ENCODE data around the gene HES6. TPM values are rescaled to one million over a fixed set of nuclear protein-coding genes. Genes with fewer than 3 reads are reported as not detected.

Gene HES6
- polyA plus RNA-seq, 4 donors = 4.5 to 9.0 (median 4.7) TPM

GRCh38 chr2:238237431-238238135 lies 2.3 kb downstream of the HES6 start:
- no peak for DNase-seq (ENCODE audit: low read depth in 4 of 4, low spot score in 3 of 4)

DNA sequence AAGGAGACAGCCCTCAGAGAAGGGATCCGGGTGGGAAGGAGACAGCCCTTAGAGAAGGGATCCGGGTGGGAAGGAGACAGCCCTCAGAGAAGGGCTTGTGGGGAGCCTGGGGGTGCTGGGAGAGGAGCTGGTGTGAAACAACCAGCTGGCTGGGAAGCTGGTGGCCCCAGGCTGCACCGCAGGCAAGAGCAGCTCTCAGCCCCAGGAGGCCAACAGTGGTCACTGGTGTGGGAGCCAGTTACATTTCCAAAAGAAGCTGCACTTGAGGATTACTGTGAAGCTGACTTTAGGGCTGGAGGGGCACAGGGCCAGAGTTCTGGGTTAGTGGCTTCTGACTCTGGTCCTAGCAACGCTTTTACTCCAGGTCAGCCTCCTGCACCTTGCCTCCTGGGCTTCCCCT lies 3.3 kb downstream of the HES6 start:
- DNase-seq (ENCODE audit: low read depth in 4 of 4, low spot score in 3 of 4) = no peak

DNA sequence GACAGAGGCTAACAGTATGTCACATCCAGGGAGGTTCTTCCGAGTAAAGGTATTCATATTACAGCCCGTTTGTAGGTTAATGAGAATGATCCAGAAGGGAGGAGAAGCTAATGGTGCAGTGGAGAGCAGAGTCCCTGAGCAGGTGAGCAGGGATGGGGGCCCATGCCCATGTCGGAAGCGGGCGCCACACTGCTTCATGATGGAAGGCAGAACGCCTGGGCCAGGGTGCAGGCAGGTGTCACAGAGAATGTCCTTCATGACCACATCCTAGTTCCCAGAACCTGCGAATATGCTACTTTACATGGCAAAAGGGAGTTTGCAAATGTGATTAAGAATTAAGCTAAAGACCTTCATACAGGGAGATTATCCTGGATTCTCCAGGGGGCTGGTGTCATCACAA lies 4.0 kb downstream of the HES6 start:
- no peak for DNase-seq (ENCODE audit: low read depth in 4 of 4, low spot score in 3 of 4)

GRCh38 chr2:238235331-238235732 lies 4.5 kb downstream of the HES6 start:
- no peak for DNase-seq (ENCODE audit: low read depth in 4 of 4, low spot score in 3 of 4)

GRCh38 chr2:238233625-238234024 lies 6.2 kb downstream of the HES6 start:
- no peak for DNase-seq (ENCODE audit: low read depth in 4 of 4, low spot score in 3 of 4)

GRCh38 chr2:238231809-238232208 lies 8.0 kb downstream of the HES6 start:
- DNase-seq (ENCODE audit: low read depth in 4 of 4, low spot score in 3 of 4) = no peak

- no peak for DNase-seq (ENCODE audit: low read depth in 4 of 4, low spot score in 3 of 4)
Measured at GRCh38 chr2:238231251-238231793, 8.5 kb downstream of the HES6 start.

DNA sequence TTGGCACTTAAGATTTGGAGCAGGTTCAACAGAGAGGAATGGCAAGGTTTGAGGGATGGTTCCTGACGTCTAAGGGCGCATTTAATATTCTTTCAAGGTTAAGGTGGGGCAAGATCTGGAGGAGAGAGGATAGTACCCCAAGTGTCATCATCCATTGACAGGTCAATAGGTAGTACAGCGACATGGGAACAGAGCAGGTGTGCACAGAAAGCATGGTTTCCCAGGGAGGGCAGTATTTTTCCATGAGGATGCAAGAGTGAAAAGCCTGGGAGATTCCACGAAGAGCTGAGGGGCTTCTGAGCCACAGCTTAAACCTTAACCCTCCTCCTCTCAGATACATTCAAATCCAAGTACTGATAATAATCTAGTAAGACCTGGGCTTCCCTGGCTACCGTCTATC lies 9.1 kb downstream of the HES6 start:
- DNase-seq (ENCODE audit: low read depth in 4 of 4, low spot score in 3 of 4) = no peak

DNA sequence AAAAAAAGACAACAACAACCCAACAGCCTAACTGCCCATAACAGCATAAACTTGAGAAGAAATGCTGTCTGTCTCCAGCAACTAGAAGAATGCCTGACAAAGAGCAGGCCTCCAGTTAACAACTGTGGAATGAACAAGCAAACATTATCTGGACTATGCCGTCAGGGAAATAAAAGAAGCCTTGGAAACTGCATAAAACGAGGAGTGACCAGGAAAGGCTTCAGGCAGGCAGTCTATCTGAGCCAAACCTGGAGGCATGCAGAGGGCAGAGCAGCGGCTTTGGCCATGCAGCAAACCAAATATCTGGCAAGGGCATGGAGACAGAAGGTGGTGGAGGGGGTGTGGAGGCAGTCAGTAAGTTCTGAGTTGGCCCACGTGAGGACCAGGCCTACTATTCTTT lies 11.1 kb downstream of the HES6 start:
- no peak for DNase-seq (ENCODE audit: low read depth in 4 of 4, low spot score in 3 of 4)

GRCh38 chr2:238227587-238228032 lies 12.2 kb downstream of the HES6 start:
- no peak for DNase-seq (ENCODE audit: low read depth in 4 of 4, low spot score in 3 of 4)

DNA sequence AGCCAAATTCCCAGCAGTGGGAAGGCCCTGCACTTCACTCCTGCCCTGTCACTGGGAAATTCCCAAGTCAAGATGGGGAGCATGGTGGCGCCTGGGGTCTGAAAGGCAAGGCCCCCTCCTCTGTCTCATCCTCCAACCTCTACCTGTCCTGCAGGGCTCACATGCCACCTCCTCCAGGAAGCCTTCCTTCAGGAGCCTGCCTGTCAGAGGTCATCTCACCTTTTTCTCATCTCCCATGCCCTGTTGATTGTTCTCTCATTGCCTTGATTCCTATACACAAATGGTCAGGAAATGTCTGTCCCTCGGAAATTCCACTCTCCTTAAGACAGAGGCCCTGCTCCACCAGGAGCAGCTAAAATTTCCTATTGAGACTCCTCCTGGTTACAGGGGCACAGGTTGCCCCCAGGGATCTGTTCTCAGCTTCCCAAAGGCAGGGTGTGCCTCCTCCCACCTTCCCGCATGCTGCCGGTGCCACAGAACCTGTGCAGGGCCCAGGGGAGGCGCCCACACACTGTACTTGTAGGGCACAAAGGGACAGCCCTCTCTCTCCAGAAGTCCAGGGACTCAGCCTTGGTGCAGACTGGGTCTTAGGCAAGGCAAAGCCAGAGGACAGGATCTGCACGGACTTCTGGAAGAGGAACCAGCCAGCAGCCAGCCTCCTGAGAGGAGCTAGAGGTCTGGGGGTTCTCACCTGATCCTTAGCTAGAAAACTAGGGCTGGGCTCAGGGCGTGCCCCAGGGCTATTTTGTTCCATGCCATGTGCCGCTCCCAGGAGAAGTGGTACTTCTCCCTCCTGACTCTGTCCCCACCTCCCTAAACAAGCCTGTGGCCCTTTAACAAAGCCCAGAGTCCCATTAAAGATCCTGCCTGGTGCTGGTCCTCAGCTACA lies 12.9 kb downstream of the HES6 start:
- no peak for DNase-seq (ENCODE audit: low read depth in 4 of 4, low spot score in 3 of 4)

GRCh38 chr2:238225911-238226697 lies 13.7 kb downstream of the HES6 start:
- DNase-seq (ENCODE audit: low read depth in 4 of 4, low spot score in 3 of 4) = no peak

GRCh38 chr2:238225121-238225520 lies 14.7 kb downstream of the HES6 start:
- DNase-seq (ENCODE audit: low read depth in 4 of 4, low spot score in 3 of 4) = no peak

GRCh38 chr2:238224356-238225035 lies 15.3 kb downstream of the HES6 start:
- no peak for DNase-seq (ENCODE audit: low read depth in 4 of 4, low spot score in 3 of 4)

- DNase-seq (ENCODE audit: low read depth in 4 of 4, low spot score in 3 of 4) = no peak
Measured at GRCh38 chr2:238220892-238221521, 18.8 kb downstream of the HES6 start.

DNA sequence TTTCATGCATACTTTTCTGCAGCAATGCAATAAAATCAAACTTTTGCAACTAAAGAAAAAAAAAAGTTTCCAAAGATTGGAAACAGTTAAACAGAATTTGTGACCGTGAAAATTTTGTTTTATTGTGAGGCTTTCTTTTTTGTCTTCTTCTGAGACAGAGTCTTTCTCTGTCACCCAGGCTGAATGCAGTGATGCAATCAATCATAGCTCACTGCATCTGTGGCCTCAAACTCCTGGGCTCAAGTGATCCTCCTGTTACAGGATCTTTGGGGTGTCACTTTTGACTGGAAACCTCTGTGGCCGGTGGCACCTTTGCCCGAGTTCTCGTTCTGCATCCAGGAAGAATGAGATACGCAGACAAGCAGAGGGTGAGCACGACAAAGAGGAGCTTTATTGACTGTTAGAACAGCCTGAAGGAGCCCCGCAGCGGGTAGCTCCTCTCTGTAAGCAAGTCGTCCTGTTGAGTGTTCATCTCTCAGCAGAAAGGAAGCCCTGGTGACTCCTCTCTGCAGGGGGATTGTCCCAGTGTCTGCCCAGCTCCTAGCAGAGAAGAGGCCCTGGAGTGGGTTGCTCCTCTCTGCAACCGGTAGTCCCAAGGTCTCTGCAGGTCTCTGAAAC lies 19.5 kb downstream of the HES6 start:
- DNase-seq (ENCODE audit: low read depth in 4 of 4, low spot score in 3 of 4) = no peak

GRCh38 chr2:238216651-238217184 lies 23.1 kb downstream of the HES6 start:
- no peak for DNase-seq (ENCODE audit: low read depth in 4 of 4, low spot score in 3 of 4)

DNA sequence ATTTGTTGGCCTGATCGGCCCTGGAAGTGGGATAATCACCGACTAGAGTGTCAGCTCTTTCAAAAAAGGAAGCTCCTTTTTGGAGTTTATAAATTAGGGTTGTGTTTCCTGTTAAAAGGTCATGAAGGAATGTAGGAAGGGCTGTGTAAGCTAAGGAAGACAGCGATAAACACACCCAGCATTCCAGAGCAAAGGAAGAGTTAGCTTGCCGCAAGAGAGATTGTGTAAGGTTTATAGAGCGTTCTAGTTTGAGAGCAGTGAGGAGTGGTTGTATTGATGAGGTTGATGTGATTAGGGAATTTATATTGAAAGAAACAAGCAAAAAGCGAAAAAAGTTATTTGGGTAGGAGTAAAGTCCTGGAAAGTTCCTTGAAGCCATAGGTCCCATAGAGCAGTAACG lies 32.8 kb downstream of the HES6 start:
- no peak for DNase-seq (ENCODE audit: low read depth in 4 of 4, low spot score in 3 of 4)

Measured in left renal pelvis (tissue), 4 donors.